Activated B cell treated with CpG ODN at 0.5 μM for 24 hours (primary cell): ENCODE data around the gene ZNF791. TPM values are rescaled to one million over a fixed set of nuclear protein-coding genes. Genes with fewer than 3 reads are reported as not detected.
A peak's percentile ranks its signal among the peaks of the same experiment; 100 is the strongest.
"Not testable (repeated sequence)": the region's sequence is repeated elsewhere in the genome, so short reads cannot be mapped to it uniquely, and the experiment has no call there.

Experiments
- ATAC-seq: fragments of 200-7000 bp; cut with Tn5 transposase; one replicate; pipeline ENCODE4 v1.10.0; 2021; ENCODE audit warnings: low read depth, mild to moderate bottlenecking, moderate library complexity
- CTCF ChIA-PET: fragments of 350-600 bp; sonication (Branson Sonifier 250); formaldehyde crosslinking; loops from one replicate; lab custom pipeline; 2021; ENCODE audit warnings: antibody characterized with exemption; lab: Charles Lee
- POLR2A ChIA-PET: fragments of 350-600 bp; sonication (Branson Sonifier 250); formaldehyde crosslinking; loops from one replicate; lab custom pipeline; 2021; ENCODE audit warnings: antibody characterized with exemption; lab: Charles Lee
- DNase-seq: peaks from one replicate; pipeline ENCODE4 v3.0.0; 2022
- H3K27ac Mint-ChIP-seq: one replicate; pipeline ENCODE4 v1.8.0; 2020; ENCODE audit warnings: mixed read lengths
- H3K27me3 Mint-ChIP-seq: one replicate; pipeline ENCODE4 v1.8.0; 2021; ENCODE audit warnings: mixed read lengths
- H3K36me3 Mint-ChIP-seq: one replicate; pipeline ENCODE4 v1.8.0; 2021; ENCODE audit warnings: low read depth, mixed read lengths
- H3K4me1 Mint-ChIP-seq: one replicate; pipeline ENCODE4 v1.8.0; 2021; ENCODE audit warnings: mixed read lengths
- H3K4me3 Mint-ChIP-seq: one replicate; pipeline ENCODE4 v1.8.0; 2020; ENCODE audit warnings: mild to moderate bottlenecking, mixed read lengths
- H3K9me3 Mint-ChIP-seq: one replicate; pipeline ENCODE4 v1.8.0; 2020; ENCODE audit warnings: mixed read lengths
- CTCF ChIP-seq: fragments of 200-600 bp; IDR thresholded peaks from one replicate; pipeline ENCODE4 v1.8.0; 2022; ENCODE audit warnings: antibody characterized with exemption, mild to moderate bottlenecking
- intact Hi-C: fragments of 100-400 bp; cut with micrococcal nuclease; formaldehyde crosslinking; loops from one replicate; pipeline ENCODE4 v1.15.1; 2024
- total RNA-seq: library from RNA; stranded (reverse); gene quantifications from 2 replicates; pipeline ENCODE4 v1.2.3, GENCODE V29; 2022

The ZNF791 gene
- total RNA-seq, 1 donor from 2014 or later = 46.1 TPM

GRCh38 chr19:12675399-12675798 is 64.7 kb downstream of the ZNF791 start:
- H3K27ac Mint-ChIP-seq = no peak overlapping the region
- CTCF ChIA-PET = interaction anchor here (2.2 to 9.7 kb wide), 2 partner anchors 113 to 172 kb away, joined by 15 to 67 read pairs; no protein-coding TSS in a partner anchor
- H3K36me3 Mint-ChIP-seq = peaks cover 74% of the 10 kb centered on the region
- intact Hi-C loops = loop anchor here (5.0 kb wide), 1 partner anchor 473 kb away; no protein-coding TSS in a partner anchor
- no peak overlapping the region for H3K4me3 Mint-ChIP-seq
- no peak for DNase-seq
- TF ChIP-seq CTCF = no peak
- ATAC-seq = no peak
- no peaks in the 10 kb centered on the region for H3K9me3 Mint-ChIP-seq
- H3K4me1 Mint-ChIP-seq = peaks cover 30% of the 10 kb centered on the region
- H3K27me3 Mint-ChIP-seq = no peaks in the 10 kb centered on the region
- POLR2A ChIA-PET = interaction anchor here (1.3 kb wide), 1 partner anchor 11 kb away, joined by 3 read pairs; no protein-coding TSS in a partner anchor

- no peak overlapping the region for H3K27ac Mint-ChIP-seq
- ChIA-PET CTCF (interaction anchor here (0.9 to 9.7 kb wide), 5 partner anchors 60 to 172 kb away, joined by 3 to 67 read pairs (median 5); no protein-coding TSS in a partner anchor), POLR2A (interaction anchor here (1.0 to 1.4 kb wide), 2 partner anchors 9 to 120 kb away, joined by 3 to 6 read pairs; partner anchors contain the start of genes MAN2B1 and WDR83)
- no peak overlapping the region for H3K4me3 Mint-ChIP-seq
- H3K9me3 Mint-ChIP-seq = no peaks in the 10 kb centered on the region
- no peaks in the 10 kb centered on the region for H3K27me3 Mint-ChIP-seq
- intact Hi-C loops = loop anchor here (1.0 to 5.0 kb wide), 4 partner anchors 20 to 474 kb away; partner anchors contain the start of gene FBXW9
- ATAC-seq = no peak
- peaks cover 27% of the 10 kb centered on the region for H3K4me1 Mint-ChIP-seq
- peaks cover 76% of the 10 kb centered on the region for H3K36me3 Mint-ChIP-seq
- no peak for DNase-seq
- no peak for TF ChIP-seq CTCF
These were observed 65.2 kb downstream of the ZNF791 start for GRCh38 chr19:12675940-12676339.

- POLR2A ChIA-PET = interaction anchor here (0.9 to 1.4 kb wide), 3 partner anchors 10 to 120 kb away, joined by 3 to 6 read pairs (median 3); partner anchors contain the start of genes MAN2B1, TRIR and WDR83
- H3K36me3 Mint-ChIP-seq = peaks cover 80% of the 10 kb centered on the region
- intact Hi-C loops = loop anchor here (1.0 to 5.0 kb wide), 4 partner anchors 20 to 474 kb away; partner anchors contain the start of gene FBXW9
- H3K27me3 Mint-ChIP-seq = no peaks in the 10 kb centered on the region
- peak; percentile 77 for DNase-seq
- CTCF ChIA-PET = interaction anchor here (0.6 to 9.7 kb wide), 9 partner anchors 58 to 385 kb away, joined by 3 to 67 read pairs (median 4); partner anchors contain the start of genes ZNF490 and ZNF791
- peak overlapping the region; percentile 50 for H3K27ac Mint-ChIP-seq
- no peaks in the 10 kb centered on the region for H3K9me3 Mint-ChIP-seq
- ATAC-seq = peak; percentile 45
- H3K4me3 Mint-ChIP-seq = no peak overlapping the region
- peaks cover 32% of the 10 kb centered on the region for H3K4me1 Mint-ChIP-seq
- TF ChIP-seq CTCF = no peak
These were observed 65.7 kb downstream of the ZNF791 start for GRCh38 chr19:12676384-12676792.

GRCh38 chr19:12676928-12677327 is 66.2 kb downstream of the ZNF791 start:
- H3K4me1 Mint-ChIP-seq = peaks cover 30% of the 10 kb centered on the region
- H3K36me3 Mint-ChIP-seq = peaks cover 81% of the 10 kb centered on the region
- H3K27me3 Mint-ChIP-seq = no peaks in the 10 kb centered on the region
- no peak overlapping the region for H3K4me3 Mint-ChIP-seq
- ChIA-PET POLR2A (interaction anchor here (0.6 to 1.4 kb wide), 4 partner anchors 10 to 384 kb away, joined by 3 to 7 read pairs (median 4); partner anchors contain the start of genes MAN2B1, TRIR and WDR83), CTCF (interaction anchor here (0.5 to 9.7 kb wide), 11 partner anchors 9 to 746 kb away, joined by 3 to 67 read pairs (median 3); partner anchors contain the start of genes ZNF490 and ZNF791)
- no peak for TF ChIP-seq CTCF
- H3K9me3 Mint-ChIP-seq = no peaks in the 10 kb centered on the region
- DNase-seq = no peak
- no peak for ATAC-seq
- no peak overlapping the region for H3K27ac Mint-ChIP-seq
- intact Hi-C loops = loop anchor here (1.0 to 5.0 kb wide), 4 partner anchors 19 to 475 kb away; partner anchors contain the start of gene FBXW9

GRCh38 chr19:12678039-12678438 is 67.3 kb downstream of the ZNF791 start:
- not testable (repeated sequence) for H3K9me3 Mint-ChIP-seq, H3K27ac Mint-ChIP-seq, ATAC-seq, DNase-seq, H3K4me3 Mint-ChIP-seq, H3K27me3 Mint-ChIP-seq
- POLR2A ChIA-PET = interaction anchor here (0.7 to 1.3 kb wide), 5 partner anchors 16 to 287 kb away, joined by 3 to 8 read pairs (median 5); partner anchors contain the start of genes FBXW9 and GET3
- peaks cover 72% of the 10 kb centered on the region for H3K36me3 Mint-ChIP-seq
- peaks cover 28% of the 10 kb centered on the region for H3K4me1 Mint-ChIP-seq
- CTCF ChIA-PET = interaction anchor here (0.9 to 9.7 kb wide), 2 partner anchors 8 to 116 kb away, joined by 3 to 67 read pairs; no protein-coding TSS in a partner anchor
- intact Hi-C loops = loop anchor here (5.0 kb wide), 1 partner anchor 476 kb away; no protein-coding TSS in a partner anchor
